ENCODE data around the gene PLSCR1.

- no peak for TF ChIP-seq CTCF (IDR thresholded peaks at IDR 0.05)
- TF ChIP-seq POLR2A (IDR thresholded peaks at IDR 0.05), result no peak
- TF ChIP-seq POLR2AphosphoS5 (IDR thresholded peaks at IDR 0.05), result no peak
These were observed 21.7 kb upstream of the PLSCR1 start for GRCh38 chr3:146566138-146566537.

All from prostate gland (tissue), 2 donors.